HCT116 (cell line): Measurements from ENCODE around the gene GEMIN4. TPM values are rescaled to one million over a fixed set of nuclear protein-coding genes. Genes with fewer than 3 reads are reported as not detected.
A peak's percentile ranks its signal among the peaks of the same experiment; 100 is the strongest.
"Not testable (repeated sequence)": the region's sequence is repeated elsewhere in the genome, so short reads cannot be mapped to it uniquely, and the experiment has no call there.

Source experiments
- ATAC-seq: fragments of 200-7000 bp; cut with Tn5 transposase; 2 replicates; pipeline ENCODE4 v1.9.1; 2020; ENCODE audit warnings: mild to moderate bottlenecking, moderate library complexity
- BruUV-seq: library from RNA; stranded (reverse); fragments of 400-500 nt; replicated peaks from 2 replicates; lab custom pipeline; 2021; lab: Mats Ljungman, UMichigan
- CTCF ChIA-PET: fragments of 300-600 bp; sonication (Branson Sonifier 250); formaldehyde crosslinking; loops from one replicate; lab custom pipeline; 2021; ENCODE audit warnings: antibody characterized with exemption; lab: Charles Lee
- POLR2A ChIA-PET: fragments of 300-600, 350-600 bp; sonication (Branson Sonifier 250); formaldehyde crosslinking; loops from one replicate; lab custom pipeline; 2021; ENCODE audit warnings: antibody characterized with exemption; lab: Charles Lee
- RAD21 ChIA-PET, 2 experiments: fragments of 300-600 bp; sonication (Branson Sonifier 250); formaldehyde crosslinking; loops; one replicate each; lab custom pipeline; 2023; ENCODE audit warnings: low total read pairs in 2 of 2; ENCODE audit not compliant: uncharacterized antibody in 2 of 2, unreplicated experiment in 2 of 2, low non-redundant PET in 1 of 2; lab: Charles Lee
- DNase-seq: peaks from one replicate; pipeline ENCODE4 v3.0.0-alpha.2; 2010; ENCODE audit warnings: low read depth, low spot score
- H2AFZ ChIP-seq: fragments of 200-600 bp; shearing (Covaris generic), sonication (generic); 2 replicates; pipeline ENCODE4 v1.6.1; 2017; ENCODE audit warnings: low read depth, mixed run types, mixed read lengths, antibody characterized with exemption, low read length; ENCODE audit not compliant: poor library complexity, severe bottlenecking
- H3K27ac ChIP-seq: 2 replicates; pipeline ENCODE4 v1.5.1; 2012; ENCODE audit warnings: low read depth, low read length
- H3K27me3 ChIP-seq: fragments of 200-600 bp; sonication (generic); 2 replicates; pipeline ENCODE4 v1.6.1; 2016; ENCODE audit warnings: mixed run types, low read length, mixed read lengths; ENCODE audit not compliant: insufficient read depth
- H3K36me3 ChIP-seq, 2 experiments: fragments of 200-500 bp in 1 of 2; fragments of 200-600 bp in 1 of 2; sonication (Bioruptor generic) in 1 of 2; sonication (generic) in 1 of 2; 2 replicates each; pipeline versions ENCODE4 v1.5.1 to v1.6.1; 2014 to 2016; ENCODE audit warnings: low read length in 2 of 2, inconsistent platforms in 1 of 2, mixed read lengths in 1 of 2, mixed run types in 1 of 2; ENCODE audit not compliant: insufficient read depth in 2 of 2, control insufficient read depth in 1 of 2
- H3K4me1 ChIP-seq, 2 experiments: fragments of 200-600 bp in 1 of 2; sonication (generic) in 1 of 2; 2 replicates each; pipeline versions ENCODE4 v1.5.1 to v1.6.1; 2012 to 2017; ENCODE audit warnings: low read length in 2 of 2, inconsistent platforms in 1 of 2, mild to moderate bottlenecking in 1 of 2, mixed read lengths in 1 of 2, mixed run types in 1 of 2, moderate library complexity in 1 of 2; ENCODE audit not compliant: insufficient read depth in 2 of 2, control insufficient read depth in 1 of 2
- H3K4me2 ChIP-seq: fragments of 200-600 bp; sonication (generic); 2 replicates; pipeline ENCODE4 v1.6.1; 2017; ENCODE audit warnings: mixed run types, low read length, mixed read lengths
- H3K4me3 ChIP-seq, 2 experiments: fragments of 200-600 bp in 1 of 2; sonication (generic) in 1 of 2; replicated peaks in 1 of 2; 2 replicates each; pipeline ENCODE4 v1.5.1; 2011 to 2016; ENCODE audit warnings: low read length in 2 of 2, control low read depth in 1 of 2, low read depth in 1 of 2, mild to moderate bottlenecking in 1 of 2, mixed read lengths in 1 of 2, mixed run types in 1 of 2
- H3K79me2 ChIP-seq: fragments of 200-600 bp; sonication (generic); 2 replicates; pipeline ENCODE4 v1.6.1; 2017; ENCODE audit warnings: mild to moderate bottlenecking, mixed run types, low read length, moderate library complexity, mixed read lengths; ENCODE audit not compliant: insufficient read depth
- H3K9ac ChIP-seq: fragments of 200-600 bp; sonication (generic); 2 replicates; pipeline ENCODE4 v1.6.1; 2016; ENCODE audit warnings: low read length, mixed read lengths
- H3K9me2 ChIP-seq: fragments of 200-600 bp; sonication (generic), shearing (Covaris generic); 2 replicates; pipeline ENCODE4 v1.6.1; 2017; ENCODE audit warnings: mixed run types, mild to moderate bottlenecking, moderate library complexity; ENCODE audit not compliant: insufficient read depth
- H3K9me3 ChIP-seq, 2 experiments: fragments of 200-500 bp in 1 of 2; fragments of 200-600 bp in 1 of 2; sonication (Bioruptor generic) in 1 of 2; sonication (generic) in 1 of 2; 2 replicates each; pipeline ENCODE4 v1.6.1; 2014 to 2017; ENCODE audit warnings: low read length in 2 of 2, mixed read lengths in 2 of 2, inconsistent platforms in 1 of 2, low read depth in 1 of 2, mild to moderate bottlenecking in 1 of 2, mixed run types in 1 of 2, moderate library complexity in 1 of 2; ENCODE audit not compliant: control insufficient read depth in 1 of 2, insufficient read depth in 1 of 2
- H4K20me1 ChIP-seq: fragments of 200-600 bp; sonication (generic), shearing (Covaris generic); 2 replicates; pipeline ENCODE4 v1.6.1; 2017; ENCODE audit warnings: mixed run types, mild to moderate bottlenecking, moderate library complexity; ENCODE audit not compliant: insufficient read depth
- intact Hi-C: fragments of 100-400 bp; cut with micrococcal nuclease; formaldehyde crosslinking; loops from 2 replicates; pipeline ENCODE4 v1.10.0; 2022
- total RNA-seq: library from RNA; stranded (reverse); gene quantifications from one replicate; pipeline ENCODE4 v1.2.1, GENCODE V29; 2021; ENCODE audit not compliant: unreplicated experiment

Gene GEMIN4
- total RNA-seq, 1 experiment from 2014 or later, result 53.2 TPM

DNA sequence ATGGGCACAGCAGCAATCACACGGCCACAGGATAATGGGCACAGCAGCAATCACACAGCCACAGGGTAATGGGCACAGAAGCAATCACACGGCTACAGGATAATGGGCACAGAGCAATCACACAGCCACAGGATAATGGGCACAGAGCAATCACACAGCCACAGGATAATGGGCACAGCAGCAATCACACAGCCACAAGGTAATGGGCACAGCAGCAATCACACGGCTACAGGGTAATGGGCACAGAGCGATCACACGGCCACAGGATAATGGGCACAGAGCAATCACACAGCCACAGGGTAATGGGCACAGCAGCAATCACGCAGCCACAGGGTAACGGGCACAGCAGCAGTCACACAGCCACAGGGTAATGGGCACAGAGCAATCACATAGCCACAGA is 2.7 kb downstream of the GEMIN4 start:
- H3K27ac ChIP-seq, BruUV-seq, H3K9me2 ChIP-seq, ATAC-seq, H3K9me3 ChIP-seq, intact Hi-C loops, H3K4me3 ChIP-seq, CTCF ChIA-PET, RAD21 ChIA-PET, H4K20me1 ChIP-seq, H3K27me3 ChIP-seq, DNase-seq, H2AFZ ChIP-seq: not testable (repeated sequence)
- H3K4me1 ChIP-seq, result peaks cover 12 to 19% of the 10 kb centered on the region in 2 experiments
- H3K79me2 ChIP-seq, result peaks cover 72% of the 10 kb centered on the region
- peak overlapping the region; percentile 80; the same call in 1 of the 2 replicates for H3K4me2 ChIP-seq
- POLR2A ChIA-PET, result interaction anchor here (1.2 kb wide), 1 partner anchor 34 kb away, joined by 3 read pairs; no protein-coding TSS in a partner anchor
- H3K36me3 ChIP-seq, result peaks cover 33 to 41% of the 10 kb centered on the region in 2 experiments
- 0 out of 2 replicates have a peak overlapping the region, but pooled peaks have one; percentile 9 for H3K9ac ChIP-seq

DNA sequence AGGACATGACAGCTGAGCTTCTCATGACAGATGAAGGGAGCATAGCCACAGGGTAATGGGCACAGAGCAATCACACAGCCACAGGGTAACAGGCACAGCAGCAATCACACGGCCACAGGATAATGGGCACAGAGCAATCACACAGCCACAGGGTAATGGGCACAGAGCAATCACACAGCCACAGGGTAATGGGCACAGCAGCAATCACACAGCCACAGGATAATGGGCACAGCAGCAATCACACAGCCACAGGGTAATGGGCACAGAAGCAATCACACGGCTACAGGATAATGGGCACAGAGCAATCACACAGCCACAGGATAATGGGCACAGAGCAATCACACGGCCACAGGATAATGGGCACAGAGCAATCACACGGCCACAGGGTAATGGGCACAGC is 3.5 kb downstream of the GEMIN4 start:
- BruUV-seq, H3K4me3 ChIP-seq, H3K9ac ChIP-seq, H3K27ac ChIP-seq, DNase-seq, H4K20me1 ChIP-seq, H3K4me2 ChIP-seq, ATAC-seq, H3K9me2 ChIP-seq, H3K9me3 ChIP-seq, CTCF ChIA-PET, H2AFZ ChIP-seq, H3K27me3 ChIP-seq, POLR2A ChIA-PET, intact Hi-C loops, RAD21 ChIA-PET: not testable (repeated sequence)
- Histone ChIP-seq H3K36me3 (peaks cover 40 to 49% of the 10 kb centered on the region in 2 experiments), H3K79me2 (peaks cover 80% of the 10 kb centered on the region), H3K4me1 (peaks cover 12 to 19% of the 10 kb centered on the region in 2 experiments)
